CD4-positive, alpha-beta T cell treated with Interleukin-21 for 1 hour (primary cell): ENCODE data around the gene ZW10.
"Not testable (repeated sequence)": the region's sequence is repeated elsewhere in the genome, so short reads cannot be mapped to it uniquely, and the experiment has no call there.

Experiments used
- DNase-seq: peaks from one replicate; pipeline ENCODE4 v3.0.0-alpha.2; 2020

The ZW10 gene

GRCh38 chr11:113760241-113760640, 13.3 kb downstream of the ZW10 start:
- DNase-seq = no peak

GRCh38 chr11:113752932-113753331, 20.6 kb downstream of the ZW10 start:
- DNase-seq = no peak

- no peak for DNase-seq
Observed at GRCh38 chr11:113736323-113736722, 37.2 kb downstream of the ZW10 start.

GRCh38 chr11:113732092-113732491, 41.4 kb downstream of the ZW10 start:
- no peak for DNase-seq

- no peak for DNase-seq
Observed at GRCh38 chr11:113730887-113731726, 42.4 kb downstream of the ZW10 start.

- DNase-seq = no peak
Observed at GRCh38 chr11:113729456-113729855, 44.0 kb downstream of the ZW10 start.

GRCh38 chr11:113728814-113729213, 44.7 kb downstream of the ZW10 start:
- DNase-seq = no peak

GRCh38 chr11:113725913-113726312, 47.6 kb downstream of the ZW10 start:
- no peak for DNase-seq

- DNase-seq = no peak
Observed at GRCh38 chr11:113725407-113725806, 48.1 kb downstream of the ZW10 start.

GRCh38 chr11:113724778-113725177, 48.7 kb downstream of the ZW10 start:
- DNase-seq = no peak

- no peak for DNase-seq
Observed at GRCh38 chr11:113723787-113724186, 49.7 kb downstream of the ZW10 start.

GRCh38 chr11:113722934-113723333, 50.6 kb downstream of the ZW10 start:
- no peak for DNase-seq

GRCh38 chr11:113722221-113722620, 51.3 kb downstream of the ZW10 start:
- no peak for DNase-seq

GRCh38 chr11:113721462-113722066, 51.9 kb downstream of the ZW10 start:
- no peak for DNase-seq

- DNase-seq = not testable (repeated sequence)
Observed at GRCh38 chr11:113720478-113720877, 53.0 kb downstream of the ZW10 start.

- no peak for DNase-seq
Observed at GRCh38 chr11:113715882-113716625, 57.4 kb downstream of the ZW10 start.

- no peak for DNase-seq
Observed at GRCh38 chr11:113715273-113715672, 58.2 kb downstream of the ZW10 start.

GRCh38 chr11:113710989-113711388, 62.5 kb downstream of the ZW10 start:
- DNase-seq = no peak

- DNase-seq = no peak
Observed at GRCh38 chr11:113705871-113706655, 67.4 kb downstream of the ZW10 start, which contains the start of gene TMPRSS5. TMPRSS5 (minus strand) TSS chr11:113706308; CDS start chr11:113706224, 84 bp downstream.

GRCh38 chr11:113703551-113703950, 69.9 kb downstream of the ZW10 start:
- not testable (repeated sequence) for DNase-seq

GRCh38 chr11:113701491-113701890, 72.0 kb downstream of the ZW10 start:
- no peak for DNase-seq

- no peak for DNase-seq
Observed at GRCh38 chr11:113698515-113698914, 75.0 kb downstream of the ZW10 start.
